HCT116 (cell line): Measurements from ENCODE around the gene FAM181A. TPM values are rescaled to one million over a fixed set of nuclear protein-coding genes. Genes with fewer than 3 reads are reported as not detected.

ENCODE experiments used
- ATAC-seq: fragments of 200-7000 bp; cut with Tn5 transposase; 2 replicates; pipeline ENCODE4 v1.9.1; 2020; ENCODE audit warnings: mild to moderate bottlenecking, moderate library complexity
- BruUV-seq: library from RNA; stranded (reverse); fragments of 400-500 nt; replicated peaks from 2 replicates; lab custom pipeline; 2021; lab: Mats Ljungman, UMichigan
- CTCF ChIA-PET: fragments of 300-600 bp; sonication (Branson Sonifier 250); formaldehyde crosslinking; loops from one replicate; lab custom pipeline; 2021; ENCODE audit warnings: antibody characterized with exemption; lab: Charles Lee
- POLR2A ChIA-PET: fragments of 300-600, 350-600 bp; sonication (Branson Sonifier 250); formaldehyde crosslinking; loops from one replicate; lab custom pipeline; 2021; ENCODE audit warnings: antibody characterized with exemption; lab: Charles Lee
- RAD21 ChIA-PET, 2 experiments: fragments of 300-600 bp; sonication (Branson Sonifier 250); formaldehyde crosslinking; loops; one replicate each; lab custom pipeline; 2023; ENCODE audit warnings: low total read pairs in 2 of 2; ENCODE audit not compliant: uncharacterized antibody in 2 of 2, unreplicated experiment in 2 of 2, low non-redundant PET in 1 of 2; lab: Charles Lee
- DNase-seq: peaks from one replicate; pipeline ENCODE4 v3.0.0-alpha.2; 2010; ENCODE audit warnings: low read depth, low spot score
- H2AFZ ChIP-seq: fragments of 200-600 bp; shearing (Covaris generic), sonication (generic); 2 replicates; pipeline ENCODE4 v1.6.1; 2017; ENCODE audit warnings: low read depth, mixed run types, mixed read lengths, antibody characterized with exemption, low read length; ENCODE audit not compliant: poor library complexity, severe bottlenecking
- H3K27ac ChIP-seq: 2 replicates; pipeline ENCODE4 v1.5.1; 2012; ENCODE audit warnings: low read depth, low read length
- H3K27me3 ChIP-seq: fragments of 200-600 bp; sonication (generic); 2 replicates; pipeline ENCODE4 v1.6.1; 2016; ENCODE audit warnings: mixed run types, low read length, mixed read lengths; ENCODE audit not compliant: insufficient read depth
- H3K36me3 ChIP-seq, 2 experiments: fragments of 200-500 bp in 1 of 2; fragments of 200-600 bp in 1 of 2; sonication (Bioruptor generic) in 1 of 2; sonication (generic) in 1 of 2; 2 replicates each; pipeline versions ENCODE4 v1.5.1 to v1.6.1; 2014 to 2016; ENCODE audit warnings: low read length in 2 of 2, inconsistent platforms in 1 of 2, mixed read lengths in 1 of 2, mixed run types in 1 of 2; ENCODE audit not compliant: insufficient read depth in 2 of 2, control insufficient read depth in 1 of 2
- H3K4me1 ChIP-seq, 2 experiments: fragments of 200-600 bp in 1 of 2; sonication (generic) in 1 of 2; 2 replicates each; pipeline versions ENCODE4 v1.5.1 to v1.6.1; 2012 to 2017; ENCODE audit warnings: low read length in 2 of 2, inconsistent platforms in 1 of 2, mild to moderate bottlenecking in 1 of 2, mixed read lengths in 1 of 2, mixed run types in 1 of 2, moderate library complexity in 1 of 2; ENCODE audit not compliant: insufficient read depth in 2 of 2, control insufficient read depth in 1 of 2
- H3K4me2 ChIP-seq: fragments of 200-600 bp; sonication (generic); 2 replicates; pipeline ENCODE4 v1.6.1; 2017; ENCODE audit warnings: mixed run types, low read length, mixed read lengths
- H3K4me3 ChIP-seq, 2 experiments: fragments of 200-600 bp in 1 of 2; sonication (generic) in 1 of 2; replicated peaks in 1 of 2; 2 replicates each; pipeline ENCODE4 v1.5.1; 2011 to 2016; ENCODE audit warnings: low read length in 2 of 2, control low read depth in 1 of 2, low read depth in 1 of 2, mild to moderate bottlenecking in 1 of 2, mixed read lengths in 1 of 2, mixed run types in 1 of 2
- H3K79me2 ChIP-seq: fragments of 200-600 bp; sonication (generic); 2 replicates; pipeline ENCODE4 v1.6.1; 2017; ENCODE audit warnings: mild to moderate bottlenecking, mixed run types, low read length, moderate library complexity, mixed read lengths; ENCODE audit not compliant: insufficient read depth
- H3K9ac ChIP-seq: fragments of 200-600 bp; sonication (generic); 2 replicates; pipeline ENCODE4 v1.6.1; 2016; ENCODE audit warnings: low read length, mixed read lengths
- H3K9me2 ChIP-seq: fragments of 200-600 bp; sonication (generic), shearing (Covaris generic); 2 replicates; pipeline ENCODE4 v1.6.1; 2017; ENCODE audit warnings: mixed run types, mild to moderate bottlenecking, moderate library complexity; ENCODE audit not compliant: insufficient read depth
- H3K9me3 ChIP-seq, 2 experiments: fragments of 200-500 bp in 1 of 2; fragments of 200-600 bp in 1 of 2; sonication (Bioruptor generic) in 1 of 2; sonication (generic) in 1 of 2; 2 replicates each; pipeline ENCODE4 v1.6.1; 2014 to 2017; ENCODE audit warnings: low read length in 2 of 2, mixed read lengths in 2 of 2, inconsistent platforms in 1 of 2, low read depth in 1 of 2, mild to moderate bottlenecking in 1 of 2, mixed run types in 1 of 2, moderate library complexity in 1 of 2; ENCODE audit not compliant: control insufficient read depth in 1 of 2, insufficient read depth in 1 of 2
- H4K20me1 ChIP-seq: fragments of 200-600 bp; sonication (generic), shearing (Covaris generic); 2 replicates; pipeline ENCODE4 v1.6.1; 2017; ENCODE audit warnings: mixed run types, mild to moderate bottlenecking, moderate library complexity; ENCODE audit not compliant: insufficient read depth
- CBX3 ChIP-seq: IDR thresholded peaks from 2 replicates; pipeline ENCODE4 v1.6.1; 2012; ENCODE audit warnings: low read depth
- EGR1 ChIP-seq: IDR thresholded peaks from 2 replicates; pipeline ENCODE4 v1.6.1; 2012; ENCODE audit warnings: low read depth
- ELF1 ChIP-seq: IDR thresholded peaks from 2 replicates; pipeline ENCODE4 v1.6.1; 2012; ENCODE audit warnings: low read depth, borderline replicate concordance
- EZH2 ChIP-seq: fragments of 200-600 bp; sonication (generic); IDR thresholded peaks from 2 replicates; pipeline ENCODE4 v1.6.1; 2017; ENCODE audit warnings: antibody characterized with exemption, mixed run types
- FOSL1 ChIP-seq: IDR thresholded peaks from 2 replicates; pipeline ENCODE4 v1.6.1; 2012; ENCODE audit warnings: low read depth
- JUND ChIP-seq: IDR thresholded peaks from 2 replicates; pipeline ENCODE4 v1.6.1; 2012
- POLR2A ChIP-seq: IDR thresholded peaks from 2 replicates; pipeline ENCODE4 v1.7.0; 2011; ENCODE audit warnings: borderline replicate concordance; ENCODE audit not compliant: insufficient read depth, insufficient read length; ENCODE audit errors: extremely low read depth
- RAD21 ChIP-seq: IDR thresholded peaks from 2 replicates; pipeline ENCODE4 v1.6.1; 2012; ENCODE audit warnings: low read depth, mild to moderate bottlenecking
- SP1 ChIP-seq: IDR thresholded peaks from 2 replicates; pipeline ENCODE4 v1.6.1; 2012; ENCODE audit warnings: low read depth
- TCF7L2 ChIP-seq: IDR thresholded peaks from 2 replicates; pipeline ENCODE4 v1.7.0; 2011; ENCODE audit warnings: borderline replicate concordance, inconsistent platforms; ENCODE audit not compliant: insufficient read depth, insufficient read length; ENCODE audit errors: extremely low read depth
- YY1 ChIP-seq: IDR thresholded peaks from 2 replicates; pipeline ENCODE4 v1.6.1; 2011; ENCODE audit warnings: low read length, low read depth, moderate library complexity, mild to moderate bottlenecking; ENCODE audit not compliant: insufficient replicate concordance; ENCODE audit errors: extremely low read depth
- intact Hi-C: fragments of 100-400 bp; cut with micrococcal nuclease; formaldehyde crosslinking; loops from 2 replicates; pipeline ENCODE4 v1.10.0; 2022
- total RNA-seq: library from RNA; stranded (reverse); gene quantifications from one replicate; pipeline ENCODE4 v1.2.1, GENCODE V29; 2021; ENCODE audit not compliant: unreplicated experiment
- TF ChIP-seq, protein P1 (sequence below): IDR thresholded peaks from 2 replicates; pipeline ENCODE4 v1.6.1; 2012
- TF ChIP-seq, protein P2 (sequence below): IDR thresholded peaks from 2 replicates; pipeline ENCODE4 v1.6.1; 2011; ENCODE audit warnings: mild to moderate bottlenecking, low read length, moderate library complexity; ENCODE audit not compliant: insufficient replicate concordance; ENCODE audit errors: extremely low read depth
- TF ChIP-seq, protein P3 (sequence below): IDR thresholded peaks from 2 replicates; pipeline ENCODE4 v1.6.1; 2012

Gene FAM181A
- total RNA-seq, 1 experiment from 2014 or later: not detected

DNA sequence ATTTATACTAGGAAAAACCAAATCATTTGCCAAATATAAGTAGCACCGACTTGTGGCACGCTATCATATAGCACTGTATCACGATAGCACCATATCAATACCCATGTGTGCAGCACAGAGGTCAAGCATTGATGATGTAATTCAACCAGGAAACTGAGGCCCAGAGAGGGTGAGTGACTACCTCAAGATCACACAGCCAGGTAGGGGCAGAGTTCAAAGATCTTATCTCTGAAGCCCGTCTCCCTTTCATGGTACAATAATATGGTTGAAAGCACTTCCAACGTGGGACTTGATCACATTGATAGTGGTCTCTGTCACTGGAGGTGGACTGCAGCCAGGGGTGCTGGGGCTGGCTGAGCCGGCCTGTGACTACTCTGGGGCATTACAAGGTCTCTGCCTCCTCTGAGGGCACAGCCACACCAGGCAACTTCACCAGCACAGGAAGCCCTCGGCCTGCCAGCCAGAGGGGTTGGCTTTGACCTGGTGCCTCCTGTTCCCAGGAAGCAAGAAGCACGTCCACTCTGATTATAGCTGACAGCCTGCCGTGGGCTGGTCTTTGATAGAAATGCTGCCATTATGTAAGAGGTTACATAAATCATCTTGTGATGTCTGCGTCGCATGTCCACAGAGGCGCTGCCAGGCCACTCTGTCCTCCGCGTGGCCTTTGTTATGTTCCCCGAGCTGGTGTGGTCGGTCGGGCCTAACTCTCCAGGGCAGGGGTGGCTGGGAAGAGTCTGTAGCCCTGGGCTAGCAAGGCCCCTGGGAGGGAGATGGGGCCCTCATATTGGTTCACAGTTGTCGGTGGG lies 5.9 kb upstream of the FAM181A start:
- H2AFZ ChIP-seq: no peak overlapping the region
- no peak for TF ChIP-seq FOSL1
- no peak for TF ChIP-seq EZH2
- no peak for TF ChIP-seq CBX3
- no peak overlapping the region for H3K27ac ChIP-seq
- H3K4me3 ChIP-seq: no peak overlapping the region
- H3K9me3 ChIP-seq: no peaks in the 10 kb centered on the region; a peak in 1 of 4 replicates
- no peaks in the 10 kb centered on the region for H3K79me2 ChIP-seq
- ChIA-PET CTCF (interaction anchor here (1.4 kb wide), 1 partner anchor 19 kb away, joined by 4 read pairs; no protein-coding TSS in a partner anchor), RAD21 (no interaction called here), POLR2A (no interaction called here)
- no peaks in the 10 kb centered on the region for H3K4me1 ChIP-seq
- H3K36me3 ChIP-seq: no peaks in the 10 kb centered on the region
- no peak for ATAC-seq
- no peak for DNase-seq
- no peaks in the 10 kb centered on the region for H3K9me2 ChIP-seq
- H3K4me2 ChIP-seq: no peak overlapping the region
- no peaks in the 10 kb centered on the region for H4K20me1 ChIP-seq
- H3K9ac ChIP-seq: no peak overlapping the region
- no peaks in the 10 kb centered on the region for H3K27me3 ChIP-seq
- intact Hi-C loops: no loop called here
- BruUV-seq: no TSS peak

DNA sequence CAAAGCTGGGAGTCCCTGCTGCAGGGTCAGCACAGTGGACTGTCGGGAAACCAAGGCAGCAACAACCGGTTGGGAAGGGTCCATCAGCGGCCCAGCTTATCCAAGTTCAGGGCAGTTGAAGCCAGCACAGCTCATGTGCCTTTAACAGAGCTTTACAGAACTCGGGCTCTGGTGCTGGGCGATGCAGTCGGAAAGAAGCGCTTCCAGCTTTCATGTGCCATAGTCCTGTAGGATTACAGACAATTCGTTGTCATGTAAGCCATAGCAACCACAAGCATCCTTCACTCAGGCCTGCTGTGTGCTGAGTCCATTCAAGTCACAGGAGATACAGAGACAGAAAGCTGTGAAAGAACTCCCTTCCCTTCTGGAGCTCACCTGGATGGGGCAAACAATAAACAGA lies 3.5 kb upstream of the FAM181A start:
- Histone ChIP-seq H3K4me1 (no peaks in the 10 kb centered on the region), H3K4me3 (no peak overlapping the region), H3K79me2 (no peaks in the 10 kb centered on the region), H3K4me2 (no peak overlapping the region), H3K9me3 (no peaks in the 10 kb centered on the region; a peak in 1 of 4 replicates), H2AFZ (no peak overlapping the region), H3K27ac (no peak overlapping the region), H4K20me1 (no peaks in the 10 kb centered on the region), H3K9me2 (no peaks in the 10 kb centered on the region), H3K9ac (no peak overlapping the region), H3K36me3 (no peaks in the 10 kb centered on the region), H3K27me3 (no peaks in the 10 kb centered on the region)
- ATAC-seq (no peak), DNase-seq (no peak)
- CTCF ChIA-PET: interaction anchor here (0.9 to 3.7 kb wide), 2 partner anchors 16 kb away, joined by 4 to 18 read pairs; no protein-coding TSS in a partner anchor
- RAD21 ChIA-PET: no interaction called here
- BruUV-seq: no TSS peak
- intact Hi-C loops: no loop called here
- POLR2A ChIA-PET: no interaction called here
- TF ChIP-seq, protein P1, sequence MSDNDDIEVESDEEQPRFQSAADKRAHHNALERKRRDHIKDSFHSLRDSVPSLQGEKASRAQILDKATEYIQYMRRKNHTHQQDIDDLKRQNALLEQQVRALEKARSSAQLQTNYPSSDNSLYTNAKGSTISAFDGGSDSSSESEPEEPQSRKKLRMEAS: no peak
- TF ChIP-seq JUND: no peak
- TF ChIP-seq FOSL1: no peak
- TF ChIP-seq ELF1: no peak
- TF ChIP-seq EZH2: no peak
- no peak for TF ChIP-seq SP1
- no peak for TF ChIP-seq TCF7L2
- TF ChIP-seq, protein P2, sequence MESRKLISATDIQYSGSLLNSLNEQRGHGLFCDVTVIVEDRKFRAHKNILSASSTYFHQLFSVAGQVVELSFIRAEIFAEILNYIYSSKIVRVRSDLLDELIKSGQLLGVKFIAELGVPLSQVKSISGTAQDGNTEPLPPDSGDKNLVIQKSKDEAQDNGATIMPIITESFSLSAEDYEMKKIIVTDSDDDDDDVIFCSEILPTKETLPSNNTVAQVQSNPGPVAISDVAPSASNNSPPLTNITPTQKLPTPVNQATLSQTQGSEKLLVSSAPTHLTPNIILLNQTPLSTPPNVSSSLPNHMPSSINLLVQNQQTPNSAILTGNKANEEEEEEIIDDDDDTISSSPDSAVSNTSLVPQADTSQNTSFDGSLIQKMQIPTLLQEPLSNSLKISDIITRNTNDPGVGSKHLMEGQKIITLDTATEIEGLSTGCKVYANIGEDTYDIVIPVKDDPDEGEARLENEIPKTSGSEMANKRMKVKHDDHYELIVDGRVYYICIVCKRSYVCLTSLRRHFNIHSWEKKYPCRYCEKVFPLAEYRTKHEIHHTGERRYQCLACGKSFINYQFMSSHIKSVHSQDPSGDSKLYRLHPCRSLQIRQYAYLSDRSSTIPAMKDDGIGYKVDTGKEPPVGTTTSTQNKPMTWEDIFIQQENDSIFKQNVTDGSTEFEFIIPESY: no peak
- TF ChIP-seq CBX3: no peak
- TF ChIP-seq YY1: no peak
- no peak for TF ChIP-seq POLR2A
- TF ChIP-seq RAD21: no peak
- no peak for TF ChIP-seq EGR1
- TF ChIP-seq, protein P3, sequence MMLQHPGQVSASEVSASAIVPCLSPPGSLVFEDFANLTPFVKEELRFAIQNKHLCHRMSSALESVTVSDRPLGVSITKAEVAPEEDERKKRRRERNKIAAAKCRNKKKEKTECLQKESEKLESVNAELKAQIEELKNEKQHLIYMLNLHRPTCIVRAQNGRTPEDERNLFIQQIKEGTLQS: no peak
